ENCODE measurements around the gene HOPX.
"Not testable (repeated sequence)": the region's sequence is repeated elsewhere in the genome, so short reads cannot be mapped to it uniquely, and the experiment has no call there.

Gene HOPX

GRCh38 chr4:56649445-56650261 is 31.4 kb downstream of the HOPX start:
- Histone ChIP-seq H3K9me3 (ENCODE audit: control insufficient read depth, low read length) (no peaks in the 10 kb centered on the region), H3K36me3 (ENCODE audit: control insufficient read depth, insufficient read depth, low read length) (no peaks in the 10 kb centered on the region), H3K27me3 (ENCODE audit: control insufficient read depth, insufficient read depth, low read length, poor library complexity, severe bottlenecking) (peaks cover 14% of the 10 kb centered on the region), H3K4me3 (ENCODE audit: insufficient read depth, low read depth, low read length) (no peak overlapping the region), H3K4me1 (ENCODE audit: control insufficient read depth, insufficient read depth, low read length) (no peaks in the 10 kb centered on the region), H3K27ac (ENCODE audit: insufficient read depth, low read depth, low read length, poor library complexity, severe bottlenecking) (no peak overlapping the region)
- 89 to 92% methylated on average over 5 of the region's 5 CpGs for WGBS, 2 experiments

GRCh38 chr4:56648824-56649151 is 32.3 kb downstream of the HOPX start:
- no peaks in the 10 kb centered on the region for H3K36me3 ChIP-seq (ENCODE audit: control insufficient read depth, insufficient read depth, low read length)
- H3K4me3 ChIP-seq (ENCODE audit: insufficient read depth, low read depth, low read length), result no peak overlapping the region
- H3K27ac ChIP-seq (ENCODE audit: insufficient read depth, low read depth, low read length, poor library complexity, severe bottlenecking), result no peak overlapping the region
- H3K9me3 ChIP-seq (ENCODE audit: control insufficient read depth, low read length), result no peaks in the 10 kb centered on the region
- H3K4me1 ChIP-seq (ENCODE audit: control insufficient read depth, insufficient read depth, low read length), result no peaks in the 10 kb centered on the region
- peaks cover 5% of the 10 kb centered on the region for H3K27me3 ChIP-seq (ENCODE audit: control insufficient read depth, insufficient read depth, low read length, poor library complexity, severe bottlenecking)

- WGBS, 2 experiments, result 93 to 95% methylated on average over 5 of the region's 5 CpGs
- H3K4me1 ChIP-seq (ENCODE audit: control insufficient read depth, insufficient read depth, low read length), result no peaks in the 10 kb centered on the region
- H3K27ac ChIP-seq (ENCODE audit: insufficient read depth, low read depth, low read length, poor library complexity, severe bottlenecking), result no peak overlapping the region
- H3K36me3 ChIP-seq (ENCODE audit: control insufficient read depth, insufficient read depth, low read length), result no peaks in the 10 kb centered on the region
- no peak overlapping the region for H3K4me3 ChIP-seq (ENCODE audit: insufficient read depth, low read depth, low read length)
- H3K27me3 ChIP-seq (ENCODE audit: control insufficient read depth, insufficient read depth, low read length, poor library complexity, severe bottlenecking), result no peaks in the 10 kb centered on the region
- H3K9me3 ChIP-seq (ENCODE audit: control insufficient read depth, low read length), result no peaks in the 10 kb centered on the region
These were observed 32.9 kb downstream of the HOPX start for GRCh38 chr4:56648021-56648823.

GRCh38 chr4:56646341-56646740 is 34.8 kb downstream of the HOPX start:
- Histone ChIP-seq H3K27ac (ENCODE audit: insufficient read depth, low read depth, low read length, poor library complexity, severe bottlenecking) (no peak overlapping the region), H3K9me3 (ENCODE audit: control insufficient read depth, low read length) (no peaks in the 10 kb centered on the region), H3K36me3 (ENCODE audit: control insufficient read depth, insufficient read depth, low read length) (no peaks in the 10 kb centered on the region), H3K4me3 (ENCODE audit: insufficient read depth, low read depth, low read length) (no peak overlapping the region), H3K4me1 (ENCODE audit: control insufficient read depth, insufficient read depth, low read length) (no peaks in the 10 kb centered on the region), H3K27me3 (ENCODE audit: control insufficient read depth, insufficient read depth, low read length, poor library complexity, severe bottlenecking) (no peaks in the 10 kb centered on the region)
- WGBS, 2 experiments, result 89 to 90% methylated on average over 1 of the region's 1 CpG

- H3K36me3 ChIP-seq (ENCODE audit: control insufficient read depth, insufficient read depth, low read length), result no peaks in the 10 kb centered on the region
- H3K4me3 ChIP-seq (ENCODE audit: insufficient read depth, low read depth, low read length), result no peak overlapping the region
- 94 to 97% methylated on average over 6 of the region's 6 CpGs for WGBS, 2 experiments
- no peaks in the 10 kb centered on the region for H3K4me1 ChIP-seq (ENCODE audit: control insufficient read depth, insufficient read depth, low read length)
- no peak overlapping the region for H3K27ac ChIP-seq (ENCODE audit: insufficient read depth, low read depth, low read length, poor library complexity, severe bottlenecking)
- H3K27me3 ChIP-seq (ENCODE audit: control insufficient read depth, insufficient read depth, low read length, poor library complexity, severe bottlenecking), result no peaks in the 10 kb centered on the region
- no peaks in the 10 kb centered on the region for H3K9me3 ChIP-seq (ENCODE audit: control insufficient read depth, low read length)
These were observed 37.5 kb downstream of the HOPX start for GRCh38 chr4:56643596-56643995.

- no peak overlapping the region for H3K4me3 ChIP-seq (ENCODE audit: insufficient read depth, low read depth, low read length)
- H3K36me3 ChIP-seq (ENCODE audit: control insufficient read depth, insufficient read depth, low read length), result no peaks in the 10 kb centered on the region
- WGBS, 2 experiments, result 76 to 88% methylated on average over 2 to 4 of the region's 4 CpGs
- no peaks in the 10 kb centered on the region for H3K4me1 ChIP-seq (ENCODE audit: control insufficient read depth, insufficient read depth, low read length)
- H3K27ac ChIP-seq (ENCODE audit: insufficient read depth, low read depth, low read length, poor library complexity, severe bottlenecking), result no peak overlapping the region
- no peaks in the 10 kb centered on the region for H3K9me3 ChIP-seq (ENCODE audit: control insufficient read depth, low read length)
- H3K27me3 ChIP-seq (ENCODE audit: control insufficient read depth, insufficient read depth, low read length, poor library complexity, severe bottlenecking), result no peaks in the 10 kb centered on the region
These were observed 39.5 kb downstream of the HOPX start for GRCh38 chr4:56641494-56642051.

GRCh38 chr4:56640621-56641493 is 40.2 kb downstream of the HOPX start:
- Histone ChIP-seq H3K4me3 (ENCODE audit: insufficient read depth, low read depth, low read length) (no peak overlapping the region), H3K36me3 (ENCODE audit: control insufficient read depth, insufficient read depth, low read length) (no peaks in the 10 kb centered on the region), H3K9me3 (ENCODE audit: control insufficient read depth, low read length) (no peaks in the 10 kb centered on the region), H3K4me1 (ENCODE audit: control insufficient read depth, insufficient read depth, low read length) (no peaks in the 10 kb centered on the region), H3K27ac (ENCODE audit: insufficient read depth, low read depth, low read length, poor library complexity, severe bottlenecking) (no peak overlapping the region), H3K27me3 (ENCODE audit: control insufficient read depth, insufficient read depth, low read length, poor library complexity, severe bottlenecking) (no peaks in the 10 kb centered on the region)
- 90 to 96% methylated on average over 5 of the region's 5 CpGs for WGBS, 2 experiments

- H3K27me3 ChIP-seq (ENCODE audit: control insufficient read depth, insufficient read depth, low read length, poor library complexity, severe bottlenecking), result no peaks in the 10 kb centered on the region
- H3K36me3 ChIP-seq (ENCODE audit: control insufficient read depth, insufficient read depth, low read length), result no peaks in the 10 kb centered on the region
- H3K9me3 ChIP-seq (ENCODE audit: control insufficient read depth, low read length), result no peaks in the 10 kb centered on the region
- no peak overlapping the region for H3K4me3 ChIP-seq (ENCODE audit: insufficient read depth, low read depth, low read length)
- no peak overlapping the region for H3K27ac ChIP-seq (ENCODE audit: insufficient read depth, low read depth, low read length, poor library complexity, severe bottlenecking)
- no peaks in the 10 kb centered on the region for H3K4me1 ChIP-seq (ENCODE audit: control insufficient read depth, insufficient read depth, low read length)
These were observed 43.3 kb downstream of the HOPX start for GRCh38 chr4:56637791-56638190.

GRCh38 chr4:56637154-56637553 is 43.9 kb downstream of the HOPX start:
- no peak overlapping the region for H3K4me3 ChIP-seq (ENCODE audit: insufficient read depth, low read depth, low read length)
- 90 to 93% methylated on average over 1 of the region's 1 CpG for whole genome bisulfite sequencing, 2 experiments
- H3K4me1 ChIP-seq (ENCODE audit: control insufficient read depth, insufficient read depth, low read length), result no peaks in the 10 kb centered on the region
- no peaks in the 10 kb centered on the region for H3K27me3 ChIP-seq (ENCODE audit: control insufficient read depth, insufficient read depth, low read length, poor library complexity, severe bottlenecking)
- H3K9me3 ChIP-seq (ENCODE audit: control insufficient read depth, low read length), result no peaks in the 10 kb centered on the region
- no peaks in the 10 kb centered on the region for H3K36me3 ChIP-seq (ENCODE audit: control insufficient read depth, insufficient read depth, low read length)
- no peak overlapping the region for H3K27ac ChIP-seq (ENCODE audit: insufficient read depth, low read depth, low read length, poor library complexity, severe bottlenecking)

- H3K27me3 ChIP-seq (ENCODE audit: control insufficient read depth, insufficient read depth, low read length, poor library complexity, severe bottlenecking); H3K36me3 ChIP-seq (ENCODE audit: control insufficient read depth, insufficient read depth, low read length); H3K27ac ChIP-seq (ENCODE audit: insufficient read depth, low read depth, low read length, poor library complexity, severe bottlenecking); H3K4me3 ChIP-seq (ENCODE audit: insufficient read depth, low read depth, low read length); H3K9me3 ChIP-seq (ENCODE audit: control insufficient read depth, low read length); H3K4me1 ChIP-seq (ENCODE audit: control insufficient read depth, insufficient read depth, low read length): not testable (repeated sequence)
- 94 to 96% methylated on average over 8 to 9 of the region's 9 CpGs for WGBS, 2 experiments
These were observed 46.1 kb downstream of the HOPX start for GRCh38 chr4:56634954-56635353.

All from ectodermal cell (in vitro differentiated cells).